PFSK-1 (cell line): Measurements from ENCODE around the gene RRAGD.

Experiments used
- POLR2AphosphoS5 ChIP-seq: IDR thresholded peaks from 2 replicates; pipeline ENCODE4 v1.6.1; 2012; ENCODE audit warnings: low read depth, mild to moderate bottlenecking, control low read depth, low read length, moderate library complexity
- SIN3A ChIP-seq: IDR thresholded peaks from 2 replicates; pipeline ENCODE4 v1.6.1; 2012; ENCODE audit warnings: mild to moderate bottlenecking, low read length, moderate library complexity, borderline replicate concordance; ENCODE audit not compliant: insufficient read depth
- TF ChIP-seq, protein P1 (sequence below), 2 experiments: IDR thresholded peaks; 2 replicates each; pipeline versions ENCODE4 v1.6.1 to v1.8.0; 2011 to 2012; ENCODE audit warnings: low read depth in 2 of 2, low read length in 2 of 2, control low read depth in 1 of 2, inconsistent platforms in 1 of 2, mild to moderate bottlenecking in 1 of 2, moderate library complexity in 1 of 2; ENCODE audit not compliant: insufficient read depth in 1 of 2

DNA sequence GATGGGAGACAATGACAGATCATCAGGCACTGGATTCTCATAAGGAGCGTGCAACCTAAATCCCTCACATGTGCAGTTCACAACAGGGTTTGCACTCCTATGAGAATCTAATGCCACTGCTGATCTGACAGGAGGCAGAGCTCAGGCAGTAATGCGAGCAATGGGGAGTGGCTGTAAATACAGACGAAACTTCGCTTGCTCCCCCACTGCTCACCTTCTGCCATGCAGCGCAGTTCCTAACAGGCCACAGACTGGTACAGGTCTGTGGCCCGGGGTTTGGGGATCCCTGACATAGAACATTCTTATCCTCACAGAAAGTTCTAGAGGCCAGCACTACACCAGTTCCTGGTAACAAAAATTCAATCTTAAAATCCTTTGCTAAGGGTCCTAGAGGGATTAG, 23.2 kb downstream of the RRAGD start:
- TF ChIP-seq SIN3A = no peak
- TF ChIP-seq, protein P1, sequence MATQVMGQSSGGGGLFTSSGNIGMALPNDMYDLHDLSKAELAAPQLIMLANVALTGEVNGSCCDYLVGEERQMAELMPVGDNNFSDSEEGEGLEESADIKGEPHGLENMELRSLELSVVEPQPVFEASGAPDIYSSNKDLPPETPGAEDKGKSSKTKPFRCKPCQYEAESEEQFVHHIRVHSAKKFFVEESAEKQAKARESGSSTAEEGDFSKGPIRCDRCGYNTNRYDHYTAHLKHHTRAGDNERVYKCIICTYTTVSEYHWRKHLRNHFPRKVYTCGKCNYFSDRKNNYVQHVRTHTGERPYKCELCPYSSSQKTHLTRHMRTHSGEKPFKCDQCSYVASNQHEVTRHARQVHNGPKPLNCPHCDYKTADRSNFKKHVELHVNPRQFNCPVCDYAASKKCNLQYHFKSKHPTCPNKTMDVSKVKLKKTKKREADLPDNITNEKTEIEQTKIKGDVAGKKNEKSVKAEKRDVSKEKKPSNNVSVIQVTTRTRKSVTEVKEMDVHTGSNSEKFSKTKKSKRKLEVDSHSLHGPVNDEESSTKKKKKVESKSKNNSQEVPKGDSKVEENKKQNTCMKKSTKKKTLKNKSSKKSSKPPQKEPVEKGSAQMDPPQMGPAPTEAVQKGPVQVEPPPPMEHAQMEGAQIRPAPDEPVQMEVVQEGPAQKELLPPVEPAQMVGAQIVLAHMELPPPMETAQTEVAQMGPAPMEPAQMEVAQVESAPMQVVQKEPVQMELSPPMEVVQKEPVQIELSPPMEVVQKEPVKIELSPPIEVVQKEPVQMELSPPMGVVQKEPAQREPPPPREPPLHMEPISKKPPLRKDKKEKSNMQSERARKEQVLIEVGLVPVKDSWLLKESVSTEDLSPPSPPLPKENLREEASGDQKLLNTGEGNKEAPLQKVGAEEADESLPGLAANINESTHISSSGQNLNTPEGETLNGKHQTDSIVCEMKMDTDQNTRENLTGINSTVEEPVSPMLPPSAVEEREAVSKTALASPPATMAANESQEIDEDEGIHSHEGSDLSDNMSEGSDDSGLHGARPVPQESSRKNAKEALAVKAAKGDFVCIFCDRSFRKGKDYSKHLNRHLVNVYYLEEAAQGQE (IDR thresholded peaks at IDR 0.05; ENCODE audit: insufficient read depth in 1 of 2, low read depth in 2 of 2, low read length in 2 of 2) = no peak
- TF ChIP-seq POLR2AphosphoS5 = no peak
